GM13976 (cell line): ENCODE data around the gene RHOBTB3.

Experiments used
- DNase-seq: peaks from one replicate; pipeline ENCODE4 v3.0.0; 2012; ENCODE audit warnings: low spot score
- CTCF ChIP-seq: IDR thresholded peaks from 2 replicates; pipeline ENCODE4 v1.5.1; 2012; ENCODE audit warnings: borderline replicate concordance, mild to moderate bottlenecking; ENCODE audit not compliant: insufficient read depth; ENCODE audit errors: extremely low read depth, missing control alignments, control extremely low read depth
- in situ Hi-C: fragments of 300-500 bp; cut with MboI; formaldehyde crosslinking; loops from one replicate; pipeline ENCODE4 v1.12.0; 2022; ENCODE audit warnings: low sequenced_read_pairs, mixed read lengths, inconsistent platforms; ENCODE audit not compliant: unreplicated experiment

Gene RHOBTB3

GRCh38 chr5:95768731-95769130 is 37.6 kb downstream of the RHOBTB3 start:
- no peak for TF ChIP-seq CTCF
- in situ Hi-C loops = no loop called here
- no peak for DNase-seq

GRCh38 chr5:95770830-95771708 is 39.9 kb downstream of the RHOBTB3 start:
- in situ Hi-C loops = loop anchor here (10.0 kb wide), 1 partner anchor 106 kb away; no protein-coding TSS in a partner anchor
- TF ChIP-seq CTCF = no peak

GRCh38 chr5:95771892-95772291 is 40.8 kb downstream of the RHOBTB3 start:
- in situ Hi-C loops = loop anchor here (10.0 kb wide), 1 partner anchor 107 kb away; no protein-coding TSS in a partner anchor
- TF ChIP-seq CTCF = no peak
- no peak for DNase-seq

More at GRCh38 chr5:95770830-95771708, 39.9 kb downstream of the RHOBTB3 start:
- no peak for DNase-seq

GRCh38 chr5:95773335-95774059 is 42.4 kb downstream of the RHOBTB3 start:
- DNase-seq = no peak
- no peak for TF ChIP-seq CTCF
- in situ Hi-C loops = loop anchor here (10.0 kb wide), 1 partner anchor 109 kb away; no protein-coding TSS in a partner anchor

GRCh38 chr5:95777441-95777840 is 46.3 kb downstream of the RHOBTB3 start:
- no peak for DNase-seq
- in situ Hi-C loops = loop anchor here (10.0 kb wide), 1 partner anchor 113 kb away; no protein-coding TSS in a partner anchor
- TF ChIP-seq CTCF = no peak

- in situ Hi-C loops = loop anchor here (10.0 kb wide), 1 partner anchor 114 kb away; no protein-coding TSS in a partner anchor
- DNase-seq = no peak
- no peak for TF ChIP-seq CTCF
Observed at GRCh38 chr5:95778713-95779436, 47.7 kb downstream of the RHOBTB3 start.
